ENCODE results near the gene MITF.

GRCh38 chr3:69803681-69804270 is 64.5 kb downstream of the MITF start:
- TF ChIP-seq, protein P1, sequence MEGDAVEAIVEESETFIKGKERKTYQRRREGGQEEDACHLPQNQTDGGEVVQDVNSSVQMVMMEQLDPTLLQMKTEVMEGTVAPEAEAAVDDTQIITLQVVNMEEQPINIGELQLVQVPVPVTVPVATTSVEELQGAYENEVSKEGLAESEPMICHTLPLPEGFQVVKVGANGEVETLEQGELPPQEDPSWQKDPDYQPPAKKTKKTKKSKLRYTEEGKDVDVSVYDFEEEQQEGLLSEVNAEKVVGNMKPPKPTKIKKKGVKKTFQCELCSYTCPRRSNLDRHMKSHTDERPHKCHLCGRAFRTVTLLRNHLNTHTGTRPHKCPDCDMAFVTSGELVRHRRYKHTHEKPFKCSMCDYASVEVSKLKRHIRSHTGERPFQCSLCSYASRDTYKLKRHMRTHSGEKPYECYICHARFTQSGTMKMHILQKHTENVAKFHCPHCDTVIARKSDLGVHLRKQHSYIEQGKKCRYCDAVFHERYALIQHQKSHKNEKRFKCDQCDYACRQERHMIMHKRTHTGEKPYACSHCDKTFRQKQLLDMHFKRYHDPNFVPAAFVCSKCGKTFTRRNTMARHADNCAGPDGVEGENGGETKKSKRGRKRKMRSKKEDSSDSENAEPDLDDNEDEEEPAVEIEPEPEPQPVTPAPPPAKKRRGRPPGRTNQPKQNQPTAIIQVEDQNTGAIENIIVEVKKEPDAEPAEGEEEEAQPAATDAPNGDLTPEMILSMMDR (conservative IDR thresholded peaks at IDR 0.05; ENCODE audit: low read length), result no peak
- TF ChIP-seq EZH2phosphoT487 (IDR thresholded peaks at IDR 0.05; ENCODE audit: borderline replicate concordance, low read depth, low read length), result no peak
